HCT116 (cell line): ENCODE data around the gene DDX27. TPM values are rescaled to one million over a fixed set of nuclear protein-coding genes. Genes with fewer than 3 reads are reported as not detected.

Source experiments
- ATAC-seq: fragments of 200-7000 bp; cut with Tn5 transposase; 2 replicates; pipeline ENCODE4 v1.9.1; 2020; ENCODE audit warnings: mild to moderate bottlenecking, moderate library complexity
- BruUV-seq: library from RNA; stranded (reverse); fragments of 400-500 nt; replicated peaks from 2 replicates; lab custom pipeline; 2021; lab: Mats Ljungman, UMichigan
- CTCF ChIA-PET: fragments of 300-600 bp; sonication (Branson Sonifier 250); formaldehyde crosslinking; loops from one replicate; lab custom pipeline; 2021; ENCODE audit warnings: antibody characterized with exemption; lab: Charles Lee
- POLR2A ChIA-PET: fragments of 300-600, 350-600 bp; sonication (Branson Sonifier 250); formaldehyde crosslinking; loops from one replicate; lab custom pipeline; 2021; ENCODE audit warnings: antibody characterized with exemption; lab: Charles Lee
- RAD21 ChIA-PET, 2 experiments: fragments of 300-600 bp; sonication (Branson Sonifier 250); formaldehyde crosslinking; loops; one replicate each; lab custom pipeline; 2023; ENCODE audit warnings: low total read pairs in 2 of 2; ENCODE audit not compliant: uncharacterized antibody in 2 of 2, unreplicated experiment in 2 of 2, low non-redundant PET in 1 of 2; lab: Charles Lee
- DNase-seq: peaks from one replicate; pipeline ENCODE4 v3.0.0-alpha.2; 2010; ENCODE audit warnings: low read depth, low spot score
- H2AFZ ChIP-seq: fragments of 200-600 bp; shearing (Covaris generic), sonication (generic); 2 replicates; pipeline ENCODE4 v1.6.1; 2017; ENCODE audit warnings: low read depth, mixed run types, mixed read lengths, antibody characterized with exemption, low read length; ENCODE audit not compliant: poor library complexity, severe bottlenecking
- H3K27ac ChIP-seq: 2 replicates; pipeline ENCODE4 v1.5.1; 2012; ENCODE audit warnings: low read depth, low read length
- H3K27me3 ChIP-seq: fragments of 200-600 bp; sonication (generic); 2 replicates; pipeline ENCODE4 v1.6.1; 2016; ENCODE audit warnings: mixed run types, low read length, mixed read lengths; ENCODE audit not compliant: insufficient read depth
- H3K36me3 ChIP-seq, 2 experiments: fragments of 200-500 bp in 1 of 2; fragments of 200-600 bp in 1 of 2; sonication (Bioruptor generic) in 1 of 2; sonication (generic) in 1 of 2; 2 replicates each; pipeline versions ENCODE4 v1.5.1 to v1.6.1; 2014 to 2016; ENCODE audit warnings: low read length in 2 of 2, inconsistent platforms in 1 of 2, mixed read lengths in 1 of 2, mixed run types in 1 of 2; ENCODE audit not compliant: insufficient read depth in 2 of 2, control insufficient read depth in 1 of 2
- H3K4me1 ChIP-seq, 2 experiments: fragments of 200-600 bp in 1 of 2; sonication (generic) in 1 of 2; 2 replicates each; pipeline versions ENCODE4 v1.5.1 to v1.6.1; 2012 to 2017; ENCODE audit warnings: low read length in 2 of 2, inconsistent platforms in 1 of 2, mild to moderate bottlenecking in 1 of 2, mixed read lengths in 1 of 2, mixed run types in 1 of 2, moderate library complexity in 1 of 2; ENCODE audit not compliant: insufficient read depth in 2 of 2, control insufficient read depth in 1 of 2
- H3K4me2 ChIP-seq: fragments of 200-600 bp; sonication (generic); 2 replicates; pipeline ENCODE4 v1.6.1; 2017; ENCODE audit warnings: mixed run types, low read length, mixed read lengths
- H3K4me3 ChIP-seq, 2 experiments: fragments of 200-600 bp in 1 of 2; sonication (generic) in 1 of 2; replicated peaks in 1 of 2; 2 replicates each; pipeline ENCODE4 v1.5.1; 2011 to 2016; ENCODE audit warnings: low read length in 2 of 2, control low read depth in 1 of 2, low read depth in 1 of 2, mild to moderate bottlenecking in 1 of 2, mixed read lengths in 1 of 2, mixed run types in 1 of 2
- H3K79me2 ChIP-seq: fragments of 200-600 bp; sonication (generic); 2 replicates; pipeline ENCODE4 v1.6.1; 2017; ENCODE audit warnings: mild to moderate bottlenecking, mixed run types, low read length, moderate library complexity, mixed read lengths; ENCODE audit not compliant: insufficient read depth
- H3K9ac ChIP-seq: fragments of 200-600 bp; sonication (generic); 2 replicates; pipeline ENCODE4 v1.6.1; 2016; ENCODE audit warnings: low read length, mixed read lengths
- H3K9me2 ChIP-seq: fragments of 200-600 bp; sonication (generic), shearing (Covaris generic); 2 replicates; pipeline ENCODE4 v1.6.1; 2017; ENCODE audit warnings: mixed run types, mild to moderate bottlenecking, moderate library complexity; ENCODE audit not compliant: insufficient read depth
- H3K9me3 ChIP-seq, 2 experiments: fragments of 200-500 bp in 1 of 2; fragments of 200-600 bp in 1 of 2; sonication (Bioruptor generic) in 1 of 2; sonication (generic) in 1 of 2; 2 replicates each; pipeline ENCODE4 v1.6.1; 2014 to 2017; ENCODE audit warnings: low read length in 2 of 2, mixed read lengths in 2 of 2, inconsistent platforms in 1 of 2, low read depth in 1 of 2, mild to moderate bottlenecking in 1 of 2, mixed run types in 1 of 2, moderate library complexity in 1 of 2; ENCODE audit not compliant: control insufficient read depth in 1 of 2, insufficient read depth in 1 of 2
- H4K20me1 ChIP-seq: fragments of 200-600 bp; sonication (generic), shearing (Covaris generic); 2 replicates; pipeline ENCODE4 v1.6.1; 2017; ENCODE audit warnings: mixed run types, mild to moderate bottlenecking, moderate library complexity; ENCODE audit not compliant: insufficient read depth
- EGR1 ChIP-seq: IDR thresholded peaks from 2 replicates; pipeline ENCODE4 v1.6.1; 2012; ENCODE audit warnings: low read depth
- ELF1 ChIP-seq: IDR thresholded peaks from 2 replicates; pipeline ENCODE4 v1.6.1; 2012; ENCODE audit warnings: low read depth, borderline replicate concordance
- FOSL1 ChIP-seq: IDR thresholded peaks from 2 replicates; pipeline ENCODE4 v1.6.1; 2012; ENCODE audit warnings: low read depth
- POLR2AphosphoS5 ChIP-seq: IDR thresholded peaks from 2 replicates; pipeline ENCODE4 v1.6.1; 2011; ENCODE audit warnings: mild to moderate bottlenecking, low read depth, low read length, moderate library complexity
- RAD21 ChIP-seq: IDR thresholded peaks from 2 replicates; pipeline ENCODE4 v1.6.1; 2012; ENCODE audit warnings: low read depth, mild to moderate bottlenecking
- SIN3A ChIP-seq: IDR thresholded peaks from 2 replicates; pipeline ENCODE4 v1.6.1; 2012; ENCODE audit warnings: low read depth
- ZNF274 ChIP-seq: fragments of 200-500 bp; sonication (Bioruptor generic); IDR thresholded peaks from 2 replicates; pipeline ENCODE4 v1.6.1; 2014; ENCODE audit warnings: mild to moderate bottlenecking, low read depth, low read length, inconsistent platforms
- intact Hi-C: fragments of 100-400 bp; cut with micrococcal nuclease; formaldehyde crosslinking; loops from 2 replicates; pipeline ENCODE4 v1.10.0; 2022
- total RNA-seq: library from RNA; stranded (reverse); gene quantifications from one replicate; pipeline ENCODE4 v1.2.1, GENCODE V29; 2021; ENCODE audit not compliant: unreplicated experiment
- TF ChIP-seq, protein P1 (sequence below): IDR thresholded peaks from 2 replicates; pipeline ENCODE4 v1.6.1; 2012
- TF ChIP-seq, protein P2 (sequence below): IDR thresholded peaks from 2 replicates; pipeline ENCODE4 v1.6.1; 2012; ENCODE audit warnings: low read depth
- TF ChIP-seq, protein P3 (sequence below), 3 experiments: fragments of 200-600 bp in 1 of 3; sonication (generic) in 1 of 3; IDR thresholded peaks in 2 of 3; conservative IDR thresholded peaks in 1 of 3; 2 replicates each; pipeline ENCODE4 v1.5.1; 2012 to 2017; ENCODE audit warnings: low read depth in 2 of 3, low read length in 2 of 3, antibody characterized with exemption in 1 of 3, borderline replicate concordance in 1 of 3, control low read depth in 1 of 3, mild to moderate bottlenecking in 1 of 3, mixed read lengths in 1 of 3, mixed run types in 1 of 3, moderate library complexity in 1 of 3; ENCODE audit not compliant: insufficient read depth in 1 of 3
- TF ChIP-seq, protein P4 (sequence below): IDR thresholded peaks from 2 replicates; pipeline ENCODE4 v1.6.1; 2012

The DDX27 gene
- total RNA-seq, 1 experiment from 2014 or later, result 32.1 TPM

DNA sequence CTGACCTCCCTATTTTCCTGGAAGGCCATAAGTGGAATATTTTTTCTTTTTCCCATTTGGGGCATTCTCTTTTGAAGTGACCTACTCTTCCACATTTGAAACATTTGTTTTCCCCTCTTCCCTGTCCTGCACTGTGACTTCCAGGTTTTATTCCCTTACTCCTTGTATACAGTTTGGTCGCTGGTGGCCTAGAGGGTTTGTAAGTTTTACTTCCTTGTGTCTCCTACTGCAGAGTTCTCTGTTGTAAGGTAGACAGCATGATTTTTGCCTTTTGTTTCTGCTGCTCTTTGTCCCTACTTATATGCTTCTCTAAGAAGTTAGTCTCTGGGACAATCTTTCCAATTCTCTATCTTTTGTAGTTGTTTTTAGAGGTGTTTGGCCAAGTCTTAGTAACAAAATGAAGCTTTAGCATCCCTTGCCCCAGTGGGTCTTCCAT, 66.0 kb downstream of the DDX27 start:
- H3K9ac ChIP-seq, result no peak overlapping the region
- H3K4me1 ChIP-seq, result peaks cover 44 to 84% of the 10 kb centered on the region in 2 experiments
- no peak overlapping the region for H3K4me3 ChIP-seq
- ATAC-seq, result no peak
- BruUV-seq, result no TSS peak
- H3K9me3 ChIP-seq, result no peaks in the 10 kb centered on the region
- ChIA-PET RAD21 (no interaction called here), CTCF (no interaction called here), POLR2A (no interaction called here)
- peaks cover 87 to 90% of the 10 kb centered on the region in 2 experiments for H3K36me3 ChIP-seq
- H4K20me1 ChIP-seq, result peaks cover 92% of the 10 kb centered on the region
- H3K27me3 ChIP-seq, result no peaks in the 10 kb centered on the region
- H3K79me2 ChIP-seq, result peaks cover 83% of the 10 kb centered on the region
- H3K4me2 ChIP-seq, result peak overlapping the region; percentile 12; the same call in 1 of the 2 replicates
- no peaks in the 10 kb centered on the region for H3K9me2 ChIP-seq
- peak overlapping the region; percentile 10; the same call in 1 of the 2 replicates for H3K27ac ChIP-seq
- TF ChIP-seq, protein P1, sequence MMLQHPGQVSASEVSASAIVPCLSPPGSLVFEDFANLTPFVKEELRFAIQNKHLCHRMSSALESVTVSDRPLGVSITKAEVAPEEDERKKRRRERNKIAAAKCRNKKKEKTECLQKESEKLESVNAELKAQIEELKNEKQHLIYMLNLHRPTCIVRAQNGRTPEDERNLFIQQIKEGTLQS, result no peak
- TF ChIP-seq, protein P2, sequence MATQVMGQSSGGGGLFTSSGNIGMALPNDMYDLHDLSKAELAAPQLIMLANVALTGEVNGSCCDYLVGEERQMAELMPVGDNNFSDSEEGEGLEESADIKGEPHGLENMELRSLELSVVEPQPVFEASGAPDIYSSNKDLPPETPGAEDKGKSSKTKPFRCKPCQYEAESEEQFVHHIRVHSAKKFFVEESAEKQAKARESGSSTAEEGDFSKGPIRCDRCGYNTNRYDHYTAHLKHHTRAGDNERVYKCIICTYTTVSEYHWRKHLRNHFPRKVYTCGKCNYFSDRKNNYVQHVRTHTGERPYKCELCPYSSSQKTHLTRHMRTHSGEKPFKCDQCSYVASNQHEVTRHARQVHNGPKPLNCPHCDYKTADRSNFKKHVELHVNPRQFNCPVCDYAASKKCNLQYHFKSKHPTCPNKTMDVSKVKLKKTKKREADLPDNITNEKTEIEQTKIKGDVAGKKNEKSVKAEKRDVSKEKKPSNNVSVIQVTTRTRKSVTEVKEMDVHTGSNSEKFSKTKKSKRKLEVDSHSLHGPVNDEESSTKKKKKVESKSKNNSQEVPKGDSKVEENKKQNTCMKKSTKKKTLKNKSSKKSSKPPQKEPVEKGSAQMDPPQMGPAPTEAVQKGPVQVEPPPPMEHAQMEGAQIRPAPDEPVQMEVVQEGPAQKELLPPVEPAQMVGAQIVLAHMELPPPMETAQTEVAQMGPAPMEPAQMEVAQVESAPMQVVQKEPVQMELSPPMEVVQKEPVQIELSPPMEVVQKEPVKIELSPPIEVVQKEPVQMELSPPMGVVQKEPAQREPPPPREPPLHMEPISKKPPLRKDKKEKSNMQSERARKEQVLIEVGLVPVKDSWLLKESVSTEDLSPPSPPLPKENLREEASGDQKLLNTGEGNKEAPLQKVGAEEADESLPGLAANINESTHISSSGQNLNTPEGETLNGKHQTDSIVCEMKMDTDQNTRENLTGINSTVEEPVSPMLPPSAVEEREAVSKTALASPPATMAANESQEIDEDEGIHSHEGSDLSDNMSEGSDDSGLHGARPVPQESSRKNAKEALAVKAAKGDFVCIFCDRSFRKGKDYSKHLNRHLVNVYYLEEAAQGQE, result no peak
- TF ChIP-seq, protein P3, sequence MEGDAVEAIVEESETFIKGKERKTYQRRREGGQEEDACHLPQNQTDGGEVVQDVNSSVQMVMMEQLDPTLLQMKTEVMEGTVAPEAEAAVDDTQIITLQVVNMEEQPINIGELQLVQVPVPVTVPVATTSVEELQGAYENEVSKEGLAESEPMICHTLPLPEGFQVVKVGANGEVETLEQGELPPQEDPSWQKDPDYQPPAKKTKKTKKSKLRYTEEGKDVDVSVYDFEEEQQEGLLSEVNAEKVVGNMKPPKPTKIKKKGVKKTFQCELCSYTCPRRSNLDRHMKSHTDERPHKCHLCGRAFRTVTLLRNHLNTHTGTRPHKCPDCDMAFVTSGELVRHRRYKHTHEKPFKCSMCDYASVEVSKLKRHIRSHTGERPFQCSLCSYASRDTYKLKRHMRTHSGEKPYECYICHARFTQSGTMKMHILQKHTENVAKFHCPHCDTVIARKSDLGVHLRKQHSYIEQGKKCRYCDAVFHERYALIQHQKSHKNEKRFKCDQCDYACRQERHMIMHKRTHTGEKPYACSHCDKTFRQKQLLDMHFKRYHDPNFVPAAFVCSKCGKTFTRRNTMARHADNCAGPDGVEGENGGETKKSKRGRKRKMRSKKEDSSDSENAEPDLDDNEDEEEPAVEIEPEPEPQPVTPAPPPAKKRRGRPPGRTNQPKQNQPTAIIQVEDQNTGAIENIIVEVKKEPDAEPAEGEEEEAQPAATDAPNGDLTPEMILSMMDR (IDR thresholded peaks at IDR 0.05 in 2 of 3, conservative IDR thresholded peaks at IDR 0.05 in 1 of 3; ENCODE audit: borderline replicate concordance in 1 of 3, insufficient read depth in 1 of 3, low read depth in 2 of 3, low read length in 2 of 3), result no peak
- TF ChIP-seq POLR2AphosphoS5, result no peak
- no peak for TF ChIP-seq SIN3A
- no peak for TF ChIP-seq FOSL1
- TF ChIP-seq RAD21, result no peak
- no peak for TF ChIP-seq EGR1
- TF ChIP-seq ELF1, result no peak
- no peak for TF ChIP-seq ZNF274
- TF ChIP-seq, protein P4, sequence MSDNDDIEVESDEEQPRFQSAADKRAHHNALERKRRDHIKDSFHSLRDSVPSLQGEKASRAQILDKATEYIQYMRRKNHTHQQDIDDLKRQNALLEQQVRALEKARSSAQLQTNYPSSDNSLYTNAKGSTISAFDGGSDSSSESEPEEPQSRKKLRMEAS, result no peak
- intact Hi-C loops, result no loop called here
- DNase-seq, result no peak
- no peak overlapping the region for H2AFZ ChIP-seq
